ENCODE results near the gene GRAMD1B.

GRCh38 chr11:123561431-123561800 is 131.3 kb downstream of the GRAMD1B start:
- TF ChIP-seq CTCF (conservative IDR thresholded peaks at IDR 0.05; ENCODE audit: low read length) (no peak), EZH2phosphoT487 (IDR thresholded peaks at IDR 0.05; ENCODE audit: borderline replicate concordance) (no peak)

All from Loucy (cell line).